GM19035 (cell line): Measurements from ENCODE around the gene MTFR1L.

ENCODE experiments used
- ATAC-seq: cut with Tn5 transposase; IDR thresholded peaks from one replicate; pipeline ENCODE4 v1.9.1; 2021; ENCODE audit not compliant: unreplicated experiment

MTFR1L gene

GRCh38 chr1:25861316-25862286 lies 41.8 kb downstream of the MTFR1L start:
- ATAC-seq: no peak

GRCh38 chr1:25862785-25863485 lies 43.2 kb downstream of the MTFR1L start:
- no peak for ATAC-seq

- no peak for ATAC-seq
Observed at GRCh38 chr1:25863486-25864262, 43.9 kb downstream of the MTFR1L start.

- ATAC-seq: no peak
Observed at GRCh38 chr1:25864434-25864833, 44.7 kb downstream of the MTFR1L start.

- ATAC-seq: no peak
Observed at GRCh38 chr1:25866288-25866687, 46.5 kb downstream of the MTFR1L start.

- ATAC-seq: no peak
Observed at GRCh38 chr1:25867210-25867991, 47.6 kb downstream of the MTFR1L start.

- ATAC-seq: no peak
Observed at GRCh38 chr1:25869909-25870606, 50.3 kb downstream of the MTFR1L start.

- no peak for ATAC-seq
Observed at GRCh38 chr1:25870614-25871013, 50.9 kb downstream of the MTFR1L start.

GRCh38 chr1:25871086-25871703 lies 51.4 kb downstream of the MTFR1L start:
- ATAC-seq: no peak

GRCh38 chr1:25871704-25872494 lies 52.1 kb downstream of the MTFR1L start:
- ATAC-seq: no peak

- no peak for ATAC-seq
Observed at GRCh38 chr1:25872713-25873112, 53.0 kb downstream of the MTFR1L start.

GRCh38 chr1:25873120-25873519 lies 53.4 kb downstream of the MTFR1L start:
- ATAC-seq: no peak

GRCh38 chr1:25874209-25874608 lies 54.5 kb downstream of the MTFR1L start:
- ATAC-seq: no peak

- no peak for ATAC-seq
Observed at GRCh38 chr1:25874635-25875153, 54.9 kb downstream of the MTFR1L start.

GRCh38 chr1:25875154-25875855 lies 55.6 kb downstream of the MTFR1L start, which contains the start of gene PAQR7:
Gene PAQR7, minus strand, starts transcription at chr1:25875708. Its CDS starts 11,869 bp downstream, at chr1:25863839.
- peak; percentile 54 for ATAC-seq

GRCh38 chr1:25875856-25876692 lies 56.3 kb downstream of the MTFR1L start:
- ATAC-seq: peak; percentile 22

- no peak for ATAC-seq
Observed at GRCh38 chr1:25876693-25877077, 56.9 kb downstream of the MTFR1L start.
